Activated naive CD8-positive, alpha-beta T cell (primary cell): ENCODE measurements around the gene CREG1.

Experiments
- H3K27ac Mint-ChIP-seq: one replicate; pipeline ENCODE4 v1.8.0; 2021; ENCODE audit warnings: mixed read lengths
- H3K27me3 Mint-ChIP-seq: one replicate; pipeline ENCODE4 v1.8.0; 2021; ENCODE audit warnings: mixed read lengths
- H3K36me3 Mint-ChIP-seq: one replicate; pipeline ENCODE4 v1.8.0; 2021; ENCODE audit warnings: mixed read lengths
- H3K4me1 Mint-ChIP-seq: one replicate; pipeline ENCODE4 v1.8.0; 2021; ENCODE audit warnings: low read depth, mixed read lengths
- H3K4me3 Mint-ChIP-seq: one replicate; pipeline ENCODE4 v1.8.0; 2021; ENCODE audit warnings: mild to moderate bottlenecking, mixed read lengths
- H3K9me3 Mint-ChIP-seq: one replicate; pipeline ENCODE4 v1.8.0; 2021; ENCODE audit warnings: low read depth, mixed read lengths

Gene CREG1

DNA sequence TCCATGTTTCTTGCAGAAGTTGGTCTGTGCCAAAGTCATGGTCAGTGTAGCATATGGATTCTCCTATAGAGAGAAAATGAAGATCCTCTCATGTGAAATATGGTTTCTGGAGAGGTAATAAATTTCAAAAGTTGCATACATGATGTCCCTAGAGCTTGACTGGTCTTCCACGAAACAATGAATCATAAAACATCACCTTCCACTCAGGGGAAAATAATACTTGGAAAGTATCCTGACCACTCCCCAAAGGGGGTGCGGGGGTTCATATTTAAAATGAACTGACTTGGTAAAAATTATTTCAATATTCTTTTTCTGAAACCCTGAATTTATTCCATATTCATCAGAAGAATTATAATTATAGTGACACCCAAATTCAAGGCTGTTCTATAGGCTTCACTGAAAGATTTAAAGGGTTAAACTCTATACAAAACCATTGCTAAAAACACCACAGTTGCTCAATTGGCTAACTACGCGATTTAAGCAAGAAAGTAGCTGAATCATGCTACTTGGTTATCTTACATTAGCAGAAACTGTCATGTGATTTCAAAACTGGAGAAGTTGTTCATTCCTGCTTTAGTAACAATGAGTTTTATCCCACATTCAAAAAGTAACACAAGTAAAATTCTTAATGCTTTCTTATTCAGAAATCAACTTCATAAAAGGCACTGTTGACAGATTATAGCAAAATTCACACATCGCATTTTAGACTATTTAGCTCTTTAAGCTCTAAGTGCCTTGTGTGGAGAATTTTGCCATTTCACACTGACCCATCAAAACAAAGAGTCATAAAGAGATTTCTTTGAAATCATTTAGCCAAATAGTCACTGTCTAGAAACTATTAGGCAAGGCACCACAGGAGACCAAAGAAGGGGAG is 5.3 kb downstream of the CREG1 start:
- no peaks in the 10 kb centered on the region for H3K9me3 Mint-ChIP-seq
- H3K4me1 Mint-ChIP-seq = peaks cover 17% of the 10 kb centered on the region
- no peaks in the 10 kb centered on the region for H3K27me3 Mint-ChIP-seq
- peaks cover 7% of the 10 kb centered on the region for H3K36me3 Mint-ChIP-seq
- no peak overlapping the region for H3K27ac Mint-ChIP-seq
- H3K4me3 Mint-ChIP-seq = no peak overlapping the region

DNA sequence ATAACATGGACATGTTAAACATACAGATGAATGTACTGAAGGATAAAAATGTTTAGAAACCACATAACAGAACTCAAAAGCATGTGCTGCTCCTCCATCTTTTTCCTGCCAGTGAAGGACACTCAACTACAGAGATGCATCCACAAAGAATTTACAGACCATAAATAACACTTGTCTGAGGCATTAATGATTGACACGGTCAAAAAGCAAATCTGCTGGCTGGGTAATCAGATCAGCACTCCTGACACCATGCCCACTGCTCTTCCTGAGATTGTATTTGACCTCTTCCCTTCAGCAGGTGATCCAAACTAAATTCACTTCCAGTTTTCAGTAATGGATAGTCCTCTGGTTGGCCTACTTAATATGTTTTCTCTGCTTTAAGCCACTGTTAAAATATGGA is 6.6 kb downstream of the CREG1 start:
- no peaks in the 10 kb centered on the region for H3K9me3 Mint-ChIP-seq
- no peak overlapping the region for H3K27ac Mint-ChIP-seq
- H3K4me3 Mint-ChIP-seq = no peak overlapping the region
- H3K4me1 Mint-ChIP-seq = peaks cover 12% of the 10 kb centered on the region
- H3K36me3 Mint-ChIP-seq = peaks cover 7% of the 10 kb centered on the region
- H3K27me3 Mint-ChIP-seq = no peaks in the 10 kb centered on the region

DNA sequence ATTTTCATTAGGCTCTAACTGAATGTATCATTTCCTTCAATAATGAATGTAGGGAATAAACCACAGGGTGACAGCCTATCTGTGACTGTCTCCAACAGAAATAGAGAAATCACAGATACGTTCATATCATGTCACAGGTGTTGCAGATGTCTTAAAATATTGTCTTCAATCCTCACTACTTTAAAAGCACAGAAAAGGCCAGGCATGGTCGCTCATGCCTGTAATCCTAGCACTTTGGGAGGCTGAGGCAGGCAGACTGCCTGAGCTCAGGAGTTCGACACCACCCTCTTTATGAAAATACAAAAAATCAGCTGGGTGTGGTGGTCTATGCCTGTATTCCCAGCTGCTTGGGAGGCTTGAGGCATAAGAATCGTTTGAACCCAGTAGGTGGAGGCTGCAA is 8.2 kb downstream of the CREG1 start:
- H3K36me3 Mint-ChIP-seq = peaks cover 14% of the 10 kb centered on the region
- H3K4me1 Mint-ChIP-seq = peaks cover 4% of the 10 kb centered on the region
- H3K9me3 Mint-ChIP-seq = no peaks in the 10 kb centered on the region
- no peak overlapping the region for H3K4me3 Mint-ChIP-seq
- no peaks in the 10 kb centered on the region for H3K27me3 Mint-ChIP-seq
- no peak overlapping the region for H3K27ac Mint-ChIP-seq

DNA sequence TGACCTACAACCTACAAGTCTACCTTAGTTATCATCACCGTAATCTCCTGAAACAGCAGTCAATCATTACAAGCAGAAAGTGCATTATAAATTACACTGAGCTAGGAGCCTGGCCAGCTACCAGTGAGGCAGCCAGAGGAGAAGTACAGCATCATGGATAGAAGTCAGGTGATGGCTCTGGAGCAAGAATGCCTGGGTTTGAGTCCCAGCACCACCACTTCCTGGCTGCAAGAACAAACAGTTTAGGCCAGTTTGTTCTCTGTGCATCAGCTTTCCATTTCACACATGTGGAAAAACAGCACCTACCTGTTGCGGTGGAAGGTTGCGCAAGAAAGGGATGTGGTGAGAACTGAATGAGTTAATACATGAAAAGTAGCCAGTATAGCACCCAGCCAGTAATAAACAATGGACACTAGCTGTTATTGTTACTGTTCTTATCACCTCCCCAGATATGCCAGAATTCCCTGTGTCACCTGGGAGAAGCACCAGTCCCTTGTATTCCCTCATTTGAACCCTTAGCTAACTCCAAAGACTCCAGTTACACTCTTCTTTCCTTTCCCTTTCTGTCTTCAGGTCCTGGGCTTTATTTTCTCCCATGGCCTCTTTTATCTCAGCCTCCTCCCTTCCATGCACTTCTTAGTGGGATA is 9.0 kb downstream of the CREG1 start:
- no peak overlapping the region for H3K27ac Mint-ChIP-seq
- no peaks in the 10 kb centered on the region for H3K27me3 Mint-ChIP-seq
- H3K4me3 Mint-ChIP-seq = no peak overlapping the region
- H3K36me3 Mint-ChIP-seq = peaks cover 14% of the 10 kb centered on the region
- H3K9me3 Mint-ChIP-seq = no peaks in the 10 kb centered on the region
- peaks cover 5% of the 10 kb centered on the region for H3K4me1 Mint-ChIP-seq

DNA sequence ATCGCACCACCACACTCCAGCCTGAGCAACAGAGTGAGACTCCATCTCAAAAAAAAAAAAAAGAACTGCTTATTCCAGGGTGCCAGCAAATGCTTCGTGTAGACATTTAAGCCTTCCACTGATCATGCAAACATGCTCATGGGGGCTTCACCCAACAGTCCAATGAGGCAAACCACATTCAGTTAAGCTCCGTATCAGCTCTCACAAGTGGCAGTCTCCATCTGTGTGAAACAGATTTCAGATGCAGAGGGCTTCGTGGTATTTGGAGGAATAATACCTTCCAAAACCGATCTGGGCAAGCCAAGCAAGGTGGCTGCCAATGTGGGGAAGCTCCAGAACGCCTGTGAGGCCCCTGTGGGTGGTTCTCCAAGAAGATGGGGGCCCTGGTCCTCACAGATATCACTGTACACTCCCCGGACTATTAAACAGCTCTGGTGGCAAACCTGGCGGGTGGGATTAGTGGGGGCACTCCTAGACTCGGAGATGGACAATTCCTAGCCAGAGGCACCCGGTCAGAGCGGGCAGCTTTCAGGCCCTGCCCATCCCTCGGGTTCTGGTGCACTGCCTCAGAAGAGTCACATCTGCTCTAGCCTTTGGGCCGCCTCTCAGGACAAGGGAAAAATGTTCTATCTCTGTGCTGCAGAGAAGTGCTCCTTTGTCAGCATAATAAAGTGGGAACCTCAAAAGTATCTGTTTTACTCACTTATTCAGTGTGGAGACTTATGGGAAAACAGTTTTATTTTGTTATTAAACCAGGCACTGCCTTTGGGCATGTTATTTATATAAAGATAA is 10.2 kb downstream of the CREG1 start:
- Mint-ChIP-seq H3K4me3 (no peak overlapping the region), H3K4me1 (peaks cover 7% of the 10 kb centered on the region), H3K36me3 (peaks cover 14% of the 10 kb centered on the region), H3K9me3 (no peaks in the 10 kb centered on the region), H3K27me3 (no peaks in the 10 kb centered on the region), H3K27ac (no peak overlapping the region)

DNA sequence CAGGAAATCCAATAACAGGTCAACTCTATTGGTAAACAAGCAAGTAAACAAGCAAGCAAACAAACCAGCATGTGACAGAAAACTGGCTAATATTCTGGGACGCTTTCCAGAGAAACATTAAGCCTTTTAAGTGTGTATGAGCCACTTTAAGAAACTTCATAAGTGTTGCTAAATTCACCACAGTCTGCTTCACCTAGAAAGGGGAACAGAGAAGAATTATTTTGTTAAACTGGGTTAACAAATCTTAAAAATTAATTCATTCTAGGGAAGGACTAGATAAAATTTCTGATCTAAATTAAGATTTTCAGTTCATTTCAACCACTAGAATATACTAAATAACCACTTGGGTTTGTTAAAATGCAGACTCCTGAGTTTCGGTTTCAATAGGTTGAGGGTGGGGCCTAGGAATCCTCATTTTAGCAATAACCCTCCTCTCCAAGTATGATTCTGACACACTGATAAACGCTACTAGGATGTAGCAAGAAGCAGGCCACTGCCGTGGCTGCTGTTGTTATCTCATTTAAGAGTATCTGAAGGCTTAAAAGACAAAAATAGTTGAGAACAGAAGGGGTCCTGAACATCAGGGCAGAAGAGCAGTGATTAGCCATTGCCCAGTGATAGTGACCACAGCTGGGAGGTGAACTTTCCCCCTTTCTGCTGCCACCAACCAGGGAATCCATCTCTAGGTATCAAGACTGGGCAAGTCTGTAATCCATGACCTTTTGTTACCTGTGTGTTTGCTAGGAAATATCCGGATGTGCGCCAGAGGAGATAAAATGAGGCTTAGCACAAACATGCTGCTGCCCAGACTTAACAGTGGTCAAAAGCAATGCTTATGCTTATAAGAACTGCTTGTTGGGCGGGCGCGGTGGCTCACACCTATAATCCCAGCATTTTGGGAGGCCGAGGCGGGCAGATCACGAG is 11.2 kb downstream of the CREG1 start:
- Mint-ChIP-seq H3K27ac (no peak overlapping the region), H3K36me3 (peaks cover 14% of the 10 kb centered on the region), H3K27me3 (no peaks in the 10 kb centered on the region), H3K4me1 (peaks cover 7% of the 10 kb centered on the region), H3K9me3 (no peaks in the 10 kb centered on the region), H3K4me3 (no peak overlapping the region)

DNA sequence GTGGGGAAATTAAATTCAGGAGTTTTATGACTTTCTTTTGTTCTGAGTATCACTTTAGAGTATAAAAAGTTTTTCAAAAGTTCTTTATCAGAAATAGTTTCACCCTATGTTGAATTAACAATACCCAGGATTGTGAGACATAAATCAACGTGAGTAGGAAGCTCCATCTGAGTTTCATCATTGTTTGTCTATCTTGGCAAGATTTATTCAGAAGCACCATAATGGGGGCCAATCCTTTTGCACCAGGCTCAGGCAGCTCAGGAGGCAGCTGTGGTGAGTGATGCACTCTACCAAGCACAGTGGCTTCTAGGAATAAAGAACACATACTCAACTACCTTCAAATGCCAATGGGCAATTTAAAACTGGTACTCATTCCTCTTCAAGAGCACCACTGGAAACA is 12.0 kb downstream of the CREG1 start:
- peaks cover 11% of the 10 kb centered on the region for H3K36me3 Mint-ChIP-seq
- no peaks in the 10 kb centered on the region for H3K9me3 Mint-ChIP-seq
- H3K27me3 Mint-ChIP-seq = no peaks in the 10 kb centered on the region
- peaks cover 7% of the 10 kb centered on the region for H3K4me1 Mint-ChIP-seq
- no peak overlapping the region for H3K4me3 Mint-ChIP-seq
- H3K27ac Mint-ChIP-seq = no peak overlapping the region

DNA sequence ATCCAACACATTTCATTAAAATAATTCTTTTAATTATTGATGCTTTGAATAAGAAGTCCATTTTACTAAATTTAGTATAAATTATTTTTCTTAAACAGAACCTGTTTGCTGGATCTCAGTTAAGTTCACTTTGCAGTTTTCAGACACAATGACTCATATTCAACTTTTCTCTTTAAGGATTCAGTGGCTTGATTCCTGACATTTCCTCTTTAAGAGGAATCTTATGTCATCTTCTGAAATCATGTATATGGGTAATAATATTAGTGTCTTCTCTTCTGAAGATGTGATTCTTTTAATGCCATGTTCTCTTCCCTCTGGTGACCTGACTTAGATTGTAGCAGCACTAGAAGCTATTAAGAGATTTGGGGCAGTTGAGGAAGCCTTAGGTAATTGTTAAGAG is 12.6 kb downstream of the CREG1 start:
- peaks cover 11% of the 10 kb centered on the region for H3K36me3 Mint-ChIP-seq
- H3K27me3 Mint-ChIP-seq = no peaks in the 10 kb centered on the region
- H3K4me3 Mint-ChIP-seq = no peak overlapping the region
- H3K4me1 Mint-ChIP-seq = peaks cover 7% of the 10 kb centered on the region
- no peak overlapping the region for H3K27ac Mint-ChIP-seq
- no peaks in the 10 kb centered on the region for H3K9me3 Mint-ChIP-seq

DNA sequence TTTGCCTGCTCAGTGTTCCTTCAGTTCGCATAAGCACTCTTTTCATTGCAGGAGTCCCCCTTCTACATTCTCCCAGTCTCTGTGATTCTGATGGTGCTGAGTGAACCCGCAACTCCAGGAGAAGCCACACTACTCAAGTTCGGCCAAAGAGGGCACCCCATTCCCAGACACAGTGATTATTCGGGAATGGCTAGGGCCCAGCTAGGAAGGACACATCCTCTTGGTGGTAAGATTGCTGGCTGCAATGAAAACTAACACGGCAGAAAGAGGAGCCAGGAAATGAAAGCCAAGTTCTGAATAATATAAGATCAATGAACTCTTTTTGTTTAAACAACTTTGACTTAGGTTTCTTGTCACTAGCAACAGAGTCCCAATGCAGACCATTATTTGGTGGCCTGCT is 14.9 kb downstream of the CREG1 start:
- H3K36me3 Mint-ChIP-seq = peaks cover 7% of the 10 kb centered on the region
- H3K9me3 Mint-ChIP-seq = no peaks in the 10 kb centered on the region
- no peak overlapping the region for H3K4me3 Mint-ChIP-seq
- H3K27me3 Mint-ChIP-seq = no peaks in the 10 kb centered on the region
- H3K4me1 Mint-ChIP-seq = peaks cover 7% of the 10 kb centered on the region
- H3K27ac Mint-ChIP-seq = no peak overlapping the region

DNA sequence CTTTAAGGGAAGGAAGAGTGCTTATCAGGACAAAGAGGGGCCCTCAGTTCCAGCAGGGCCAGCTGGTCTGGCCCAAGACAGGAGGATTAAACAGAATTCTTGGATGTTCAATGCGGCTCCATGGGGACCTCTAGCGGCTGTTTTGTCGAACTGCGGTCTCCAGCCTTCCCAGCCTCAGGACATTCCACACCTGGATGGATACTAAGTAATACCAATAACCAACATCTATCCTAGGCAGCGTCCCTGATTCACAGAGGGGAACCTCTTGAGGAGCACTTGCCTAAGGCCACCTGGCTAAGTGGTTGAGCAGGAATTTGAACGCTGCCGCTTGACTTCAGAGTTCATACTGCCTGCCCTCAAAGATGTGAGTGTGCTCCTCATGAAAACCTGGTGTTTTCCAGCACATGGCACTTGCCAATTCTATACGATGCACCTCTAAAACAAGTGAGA is 19.7 kb downstream of the CREG1 start:
- H3K27ac Mint-ChIP-seq = no peak overlapping the region
- H3K27me3 Mint-ChIP-seq = no peaks in the 10 kb centered on the region
- H3K9me3 Mint-ChIP-seq = no peaks in the 10 kb centered on the region
- H3K4me3 Mint-ChIP-seq = no peak overlapping the region
- no peaks in the 10 kb centered on the region for H3K36me3 Mint-ChIP-seq
- H3K4me1 Mint-ChIP-seq = peaks cover 1% of the 10 kb centered on the region

DNA sequence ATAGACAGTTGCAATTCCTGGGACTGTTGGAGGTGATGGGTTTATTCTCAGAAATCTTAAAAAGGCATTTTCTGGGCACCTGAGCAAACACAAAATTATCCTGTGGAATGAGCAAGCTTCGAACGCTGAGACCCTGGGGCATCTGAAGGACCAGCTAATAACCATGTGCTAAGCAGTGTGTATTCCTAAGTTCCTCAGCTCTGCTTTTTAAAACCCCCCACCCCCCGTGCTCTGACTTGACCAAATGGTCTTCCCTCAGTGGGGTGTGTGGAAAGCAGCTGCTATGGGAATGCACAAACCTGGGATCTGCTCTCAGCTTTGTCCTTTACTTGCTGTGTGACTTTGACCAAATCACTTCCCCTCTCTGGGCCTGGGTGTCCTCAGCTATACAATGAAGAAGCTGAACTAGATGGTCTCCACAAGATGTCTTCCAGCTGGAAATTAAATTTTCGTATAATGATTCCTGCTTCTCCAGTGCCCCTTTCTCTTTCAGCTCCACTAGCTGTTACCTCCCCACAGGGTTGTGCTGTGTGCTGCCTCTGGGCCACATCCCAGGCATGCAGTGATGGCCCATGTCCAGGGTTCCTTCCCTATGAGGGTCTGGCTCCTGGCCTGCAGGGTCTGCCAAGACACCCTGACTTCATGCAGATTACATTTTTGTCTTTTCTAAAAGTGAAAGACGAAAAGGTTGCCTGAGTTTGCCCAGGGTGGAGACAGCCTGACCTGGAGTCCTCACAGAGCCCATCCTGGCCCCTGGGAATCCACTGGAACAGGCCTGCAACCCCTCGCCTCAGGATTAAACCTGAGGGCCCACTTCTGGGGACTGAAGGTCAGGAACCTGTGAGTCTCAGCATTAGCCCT is 20.4 kb downstream of the CREG1 start:
- Mint-ChIP-seq H3K4me3 (no peak overlapping the region), H3K27me3 (no peaks in the 10 kb centered on the region)

DNA sequence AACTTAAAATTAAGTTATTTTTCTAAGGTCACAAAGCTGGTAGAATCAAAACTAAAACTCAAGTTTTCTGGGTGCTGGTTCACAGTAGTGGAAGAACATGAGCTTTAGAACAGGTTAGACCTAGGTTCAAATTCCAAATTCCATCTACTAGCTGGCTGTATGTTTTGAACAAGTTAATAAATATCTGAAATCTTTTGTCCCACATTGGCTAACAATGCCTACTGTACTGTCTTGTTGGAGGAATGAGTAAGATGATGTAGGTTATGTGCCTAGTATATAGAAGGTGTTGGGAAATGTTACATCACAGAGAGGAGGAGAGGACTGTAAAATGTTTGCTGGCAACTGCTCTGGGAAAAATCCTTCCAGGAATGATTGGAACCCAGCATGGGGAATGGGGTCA is 21.2 kb downstream of the CREG1 start:
- H3K27ac Mint-ChIP-seq = no peak overlapping the region

More for the DNA sequence above, 20.4 kb downstream of the CREG1 start:
- H3K27ac Mint-ChIP-seq = no peak overlapping the region
- H3K36me3 Mint-ChIP-seq = no peaks in the 10 kb centered on the region
- H3K9me3 Mint-ChIP-seq = no peaks in the 10 kb centered on the region
- H3K4me1 Mint-ChIP-seq = no peaks in the 10 kb centered on the region

DNA sequence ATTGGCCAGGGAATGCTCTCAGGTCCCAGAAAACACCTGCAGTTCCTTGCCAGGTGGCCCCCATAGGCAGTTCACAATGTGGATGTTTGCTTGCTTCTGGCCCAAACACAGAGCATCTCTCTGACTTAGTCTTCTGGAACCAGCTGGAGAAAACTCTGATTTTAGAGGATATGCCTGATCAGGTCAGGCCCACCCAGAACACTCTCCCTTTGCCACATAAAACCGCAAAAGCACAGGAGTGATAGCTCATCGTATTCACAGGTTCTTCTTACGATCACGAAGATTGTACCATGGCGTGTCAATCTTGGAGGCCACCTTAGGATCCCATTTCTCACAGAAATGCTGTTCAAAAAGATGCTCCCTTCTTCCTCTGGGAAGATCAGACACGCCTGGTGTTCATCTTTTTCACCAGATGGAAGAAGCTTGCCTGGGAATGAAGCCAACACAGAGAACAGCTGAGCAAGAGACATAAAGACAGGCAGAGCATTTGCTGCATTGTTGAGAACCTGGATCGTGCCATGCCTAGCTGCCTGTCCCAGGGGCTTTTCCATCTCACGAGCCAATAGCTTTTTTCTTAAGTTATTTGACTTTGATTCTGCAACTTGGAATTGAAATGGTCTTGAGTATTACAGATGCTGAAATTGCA is 23.6 kb downstream of the CREG1 start:
- Mint-ChIP-seq H3K36me3 (no peaks in the 10 kb centered on the region), H3K4me3 (no peak overlapping the region), H3K27ac (no peak overlapping the region), H3K9me3 (no peaks in the 10 kb centered on the region), H3K4me1 (peaks cover 2% of the 10 kb centered on the region), H3K27me3 (no peaks in the 10 kb centered on the region)

More for the DNA sequence above, 21.2 kb downstream of the CREG1 start:
- no peaks in the 10 kb centered on the region for H3K36me3 Mint-ChIP-seq
- H3K4me3 Mint-ChIP-seq = no peak overlapping the region
- H3K9me3 Mint-ChIP-seq = no peaks in the 10 kb centered on the region
- H3K27me3 Mint-ChIP-seq = no peaks in the 10 kb centered on the region
- no peaks in the 10 kb centered on the region for H3K4me1 Mint-ChIP-seq
